ENCODE measurements around the gene TBC1D17. TPM values are rescaled to one million over a fixed set of nuclear protein-coding genes. Genes with fewer than 3 reads are reported as not detected.

TBC1D17 gene
- total and polyA plus RNA-seq, 10 of the 15 experiments (the other 5 are each of a cell fraction or from before 2014, with no cell fraction given) = 0.42 to 20.4 (median 11.2) TPM

DNA sequence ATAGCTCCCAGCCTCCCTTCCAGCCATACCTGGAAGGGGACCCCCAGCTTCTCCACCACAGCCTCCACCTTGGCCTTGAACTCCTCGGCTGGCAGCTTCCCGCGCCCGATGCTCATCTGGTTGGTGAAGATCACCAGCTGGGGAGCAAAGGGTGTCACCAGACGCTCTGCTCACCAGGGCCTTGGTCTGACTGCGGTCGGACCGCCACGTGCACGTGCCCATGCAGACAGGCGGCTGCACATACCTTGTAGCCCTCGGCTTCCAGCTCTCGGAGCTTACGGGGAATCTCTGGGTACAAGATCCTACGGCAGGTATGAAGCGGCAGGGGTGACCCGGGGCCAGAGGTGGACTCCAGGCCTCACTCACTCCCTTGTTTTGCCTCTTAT, 13.6 kb upstream of the TBC1D17 start:
- WGBS (ENCODE audit: insufficient coverage, insufficient replicate concordance, low lambda C conversion rate, missing lambda C conversion rate) = 98% methylated on average over 17 of the region's 17 CpGs
- CTCF ChIA-PET = interaction anchor here (1.5 kb wide), 1 partner anchor 13 kb away, joined by 3 read pairs; the partner anchor contains the start of gene PTOV1
- FAIRE-seq (no peak), ATAC-seq (no peak), DNase-seq (ENCODE audit: low read depth, low spot score) (no peak)
- SMC1A ChIA-PET (ENCODE audit: uncharacterized antibody, unreplicated experiment) = no interaction called here
- H2AFZ ChIP-seq (ENCODE audit: control insufficient read depth, low read depth, low read length) = no peak overlapping the region
- no peak overlapping the region for H3K4me2 ChIP-seq (ENCODE audit: control insufficient read depth, insufficient read depth)
- BruUV-seq (replicated peaks) = no TSS peak
- no peak overlapping the region for H3K27ac ChIP-seq (ENCODE audit: control insufficient read depth, insufficient read depth)
- POLR2A ChIA-PET = interaction anchor here (0.5 kb wide), 1 partner anchor 155 kb away, joined by 4 read pairs; no protein-coding TSS in a partner anchor
- H3K4me1 ChIP-seq (ENCODE audit: control insufficient read depth, insufficient read depth, low read length) = peaks cover 12% of the 10 kb centered on the region
- H3K79me2 ChIP-seq (ENCODE audit: control insufficient read depth, insufficient read depth, low read length) = peaks cover 18% of the 10 kb centered on the region
- RAD21 ChIA-PET (ENCODE audit: unreplicated experiment) = interaction anchor here (1.3 kb wide), 1 partner anchor 13 kb away, joined by 3 read pairs; the partner anchor contains the start of gene PTOV1
- no peak overlapping the region for H3K4me3 ChIP-seq
- H3K9me3 ChIP-seq (replicated peaks; ENCODE audit: control insufficient read depth, insufficient read depth, low read length) = no peaks in the 10 kb centered on the region
- intact Hi-C loops (cut with micrococcal nuclease; ENCODE audit: unreplicated experiment) = no loop called here
- peaks cover 9 to 22% of the 10 kb centered on the region in 2 experiments for H3K36me3 ChIP-seq (ENCODE audit: control insufficient read depth in 2 of 2, insufficient read depth in 2 of 2, low read length in 1 of 2)
- TF ChIP-seq POLR2A (IDR thresholded peaks at IDR 0.05; ENCODE audit: low read depth, low read length) (0 out of 2 replicates have a peak, but pooled peaks have one; percentile 20), FOXM1 (IDR thresholded peaks at IDR 0.05; ENCODE audit: low read depth, low read length) (no peak)
- TF ChIP-seq, protein P1, sequence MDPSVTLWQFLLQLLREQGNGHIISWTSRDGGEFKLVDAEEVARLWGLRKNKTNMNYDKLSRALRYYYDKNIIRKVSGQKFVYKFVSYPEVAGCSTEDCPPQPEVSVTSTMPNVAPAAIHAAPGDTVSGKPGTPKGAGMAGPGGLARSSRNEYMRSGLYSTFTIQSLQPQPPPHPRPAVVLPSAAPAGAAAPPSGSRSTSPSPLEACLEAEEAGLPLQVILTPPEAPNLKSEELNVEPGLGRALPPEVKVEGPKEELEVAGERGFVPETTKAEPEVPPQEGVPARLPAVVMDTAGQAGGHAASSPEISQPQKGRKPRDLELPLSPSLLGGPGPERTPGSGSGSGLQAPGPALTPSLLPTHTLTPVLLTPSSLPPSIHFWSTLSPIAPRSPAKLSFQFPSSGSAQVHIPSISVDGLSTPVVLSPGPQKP (IDR thresholded peaks at IDR 0.05; ENCODE audit: low read depth, low read length) = no peak
- H3K9ac ChIP-seq (ENCODE audit: control insufficient read depth, insufficient read depth, low read length) = no peak overlapping the region
- in situ Hi-C loops (cut with MboI) = no loop called here
- H3K27me3 ChIP-seq (replicated peaks in 1 of 2; ENCODE audit: control insufficient read depth in 2 of 2, insufficient read depth in 2 of 2, low read length in 1 of 2) = no peaks in the 10 kb centered on the region
- no peaks in the 10 kb centered on the region for H4K20me1 ChIP-seq (ENCODE audit: control insufficient read depth, insufficient read depth)

- in situ Hi-C loops (cut with MboI) = no loop called here
Observed at GRCh38 chr19:49864890-49865289, 12.6 kb upstream of the TBC1D17 start.

More at GRCh38 chr19:49864890-49865289, 12.6 kb upstream of the TBC1D17 start:
- ATAC-seq (no peak), DNase-seq (ENCODE audit: low read depth, low spot score) (no peak), FAIRE-seq (no peak)
- WGBS (ENCODE audit: insufficient coverage, insufficient replicate concordance, low lambda C conversion rate, missing lambda C conversion rate) = 97% methylated on average over 13 of the region's 13 CpGs
- Histone ChIP-seq H3K4me3 (no peak overlapping the region; the same call in 1 of the 2 replicates), H3K27me3 (replicated peaks in 1 of 2; ENCODE audit: control insufficient read depth in 2 of 2, insufficient read depth in 2 of 2, low read length in 1 of 2) (no peaks in the 10 kb centered on the region), H4K20me1 (ENCODE audit: control insufficient read depth, insufficient read depth) (no peaks in the 10 kb centered on the region), H3K4me2 (ENCODE audit: control insufficient read depth, insufficient read depth) (no peak overlapping the region; the same call in 1 of the 2 replicates), H2AFZ (ENCODE audit: control insufficient read depth, low read depth, low read length) (no peak overlapping the region), H3K9ac (ENCODE audit: control insufficient read depth, insufficient read depth, low read length) (no peak overlapping the region), H3K4me1 (ENCODE audit: control insufficient read depth, insufficient read depth, low read length) (peaks cover 12% of the 10 kb centered on the region), H3K9me3 (replicated peaks; ENCODE audit: control insufficient read depth, insufficient read depth, low read length) (no peaks in the 10 kb centered on the region), H3K79me2 (ENCODE audit: control insufficient read depth, insufficient read depth, low read length) (peaks cover 18% of the 10 kb centered on the region), H3K36me3 (ENCODE audit: control insufficient read depth in 2 of 2, insufficient read depth in 2 of 2, low read length in 1 of 2) (peaks cover 9 to 21% of the 10 kb centered on the region in 2 experiments), H3K27ac (ENCODE audit: control insufficient read depth, insufficient read depth) (no peak overlapping the region)
- intact Hi-C loops (cut with micrococcal nuclease; ENCODE audit: unreplicated experiment) = loop anchor here (5.0 kb wide), 2 partner anchors 98 to 188 kb away; partner anchors contain the start of genes AP2A1 and PRMT1
- CTCF ChIA-PET = interaction anchor here (0.6 to 1.8 kb wide), 4 partner anchors 46 to 143 kb away, joined by 3 to 6 read pairs (median 4); no protein-coding TSS in a partner anchor
- TF ChIP-seq ZNF217 (IDR thresholded peaks at IDR 0.05) (no peak), ZNF274 (IDR thresholded peaks at IDR 0.05; ENCODE audit: insufficient read depth, insufficient read length) (no peak), POLR2AphosphoS2 (IDR thresholded peaks at IDR 0.05; ENCODE audit: low read depth, low read length) (no peak), CEBPB (IDR thresholded peaks at IDR 0.05; ENCODE audit: borderline replicate concordance in 1 of 2, low read depth in 2 of 2, low read length in 2 of 2) (no peak), SPI1 (IDR thresholded peaks at IDR 0.05; ENCODE audit: borderline replicate concordance, insufficient read depth, low read depth, low read length) (no peak)
- TF ChIP-seq, protein P2, sequence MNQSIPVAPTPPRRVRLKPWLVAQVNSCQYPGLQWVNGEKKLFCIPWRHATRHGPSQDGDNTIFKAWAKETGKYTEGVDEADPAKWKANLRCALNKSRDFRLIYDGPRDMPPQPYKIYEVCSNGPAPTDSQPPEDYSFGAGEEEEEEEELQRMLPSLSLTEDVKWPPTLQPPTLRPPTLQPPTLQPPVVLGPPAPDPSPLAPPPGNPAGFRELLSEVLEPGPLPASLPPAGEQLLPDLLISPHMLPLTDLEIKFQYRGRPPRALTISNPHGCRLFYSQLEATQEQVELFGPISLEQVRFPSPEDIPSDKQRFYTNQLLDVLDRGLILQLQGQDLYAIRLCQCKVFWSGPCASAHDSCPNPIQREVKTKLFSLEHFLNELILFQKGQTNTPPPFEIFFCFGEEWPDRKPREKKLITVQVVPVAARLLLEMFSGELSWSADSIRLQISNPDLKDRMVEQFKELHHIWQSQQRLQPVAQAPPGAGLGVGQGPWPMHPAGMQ (IDR thresholded peaks at IDR 0.05; ENCODE audit: borderline replicate concordance) = no peak
- TF ChIP-seq, protein P3, sequence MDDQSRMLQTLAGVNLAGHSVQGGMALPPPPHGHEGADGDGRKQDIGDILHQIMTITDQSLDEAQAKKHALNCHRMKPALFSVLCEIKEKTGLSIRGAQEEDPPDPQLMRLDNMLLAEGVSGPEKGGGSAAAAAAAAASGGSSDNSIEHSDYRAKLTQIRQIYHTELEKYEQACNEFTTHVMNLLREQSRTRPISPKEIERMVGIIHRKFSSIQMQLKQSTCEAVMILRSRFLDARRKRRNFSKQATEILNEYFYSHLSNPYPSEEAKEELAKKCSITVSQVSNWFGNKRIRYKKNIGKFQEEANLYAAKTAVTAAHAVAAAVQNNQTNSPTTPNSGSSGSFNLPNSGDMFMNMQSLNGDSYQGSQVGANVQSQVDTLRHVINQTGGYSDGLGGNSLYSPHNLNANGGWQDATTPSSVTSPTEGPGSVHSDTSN (IDR thresholded peaks at IDR 0.05; ENCODE audit: insufficient replicate concordance, low read depth, low read length) = no peak
- SMC1A ChIA-PET (ENCODE audit: uncharacterized antibody, unreplicated experiment) = interaction anchor here (1.3 kb wide), 1 partner anchor 12 kb away, joined by 5 read pairs; no protein-coding TSS in a partner anchor
- RAD21 ChIA-PET (ENCODE audit: unreplicated experiment) = interaction anchor here (0.7 kb wide), 3 partner anchors 40 to 225 kb away, joined by 3 to 5 read pairs (median 4); partner anchors contain the start of gene RRAS
- POLR2A ChIA-PET = interaction anchor here (0.7 kb wide), 3 partner anchors 20 to 84 kb away, joined by 6 to 8 read pairs (median 7); no protein-coding TSS in a partner anchor
- BruUV-seq (replicated peaks) = no TSS peak
